ENCODE measurements around the gene GRM4.
"Not testable (repeated sequence)": the region's sequence is repeated elsewhere in the genome, so short reads cannot be mapped to it uniquely, and the experiment has no call there.

GRM4 gene

DNA sequence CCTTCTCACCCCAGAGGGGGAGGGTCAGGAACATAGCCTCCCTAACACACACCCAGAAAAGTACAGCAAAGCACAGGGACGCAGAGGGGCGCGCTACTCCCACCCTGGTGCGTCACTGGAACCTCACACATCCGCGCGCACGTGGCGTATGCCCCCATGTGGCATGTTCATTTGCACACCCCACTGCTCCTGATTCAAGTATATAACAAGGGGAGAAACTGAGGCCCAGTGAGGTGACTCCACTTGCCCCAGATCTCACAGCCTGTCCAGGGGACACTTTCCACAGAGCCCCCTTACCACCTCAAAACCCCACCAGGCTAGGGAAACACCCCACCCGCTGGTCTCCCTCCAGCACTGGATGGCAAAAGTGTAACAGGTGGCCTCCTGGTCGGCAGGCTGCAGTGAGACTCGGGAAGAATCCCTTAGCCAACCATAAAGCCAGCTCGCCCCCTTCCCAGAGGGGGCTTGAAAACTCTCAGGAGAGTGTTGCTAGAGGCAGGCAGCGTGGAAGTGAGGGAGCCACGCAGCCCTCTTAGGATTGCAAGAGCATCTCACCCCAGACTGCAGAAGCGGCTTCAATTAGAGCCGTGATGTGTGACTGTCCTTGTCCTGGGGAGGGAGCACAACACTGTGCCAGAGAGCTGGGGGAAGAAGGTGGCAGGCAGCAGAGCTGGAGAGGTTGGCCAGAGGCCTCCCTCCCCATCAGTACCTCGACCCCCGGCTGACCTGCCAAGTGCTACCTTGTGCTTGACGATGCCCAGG is at the start of gene GRM4:
Gene GRM4, minus strand, starts transcription at position 67 of the 762 bp plus-strand sequence. CDS start 12,591 bp downstream, outside the sequence.
- no peak for DNase-seq (ENCODE audit: low spot score)

DNA sequence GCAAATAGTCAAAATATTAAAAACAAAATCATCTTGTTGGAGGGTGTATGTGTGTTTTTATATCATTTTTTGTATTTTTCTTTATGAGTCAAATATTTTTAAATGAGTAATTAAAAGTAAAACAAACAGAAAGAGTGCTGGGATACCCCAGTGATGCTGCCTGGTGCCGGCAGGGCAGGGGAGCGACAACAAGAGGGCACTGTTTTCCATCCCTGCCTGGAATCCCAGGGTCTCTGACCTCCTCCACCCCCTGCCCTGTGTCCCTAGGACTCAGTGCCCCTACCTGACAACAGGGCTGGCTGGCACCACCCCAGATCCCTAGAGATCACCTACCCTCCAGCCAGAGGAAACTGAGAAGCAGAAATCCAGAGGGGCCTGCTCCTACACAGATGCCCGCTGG is 48.9 kb upstream of the GRM4 start:
- no peak for DNase-seq (ENCODE audit: low spot score)

DNA sequence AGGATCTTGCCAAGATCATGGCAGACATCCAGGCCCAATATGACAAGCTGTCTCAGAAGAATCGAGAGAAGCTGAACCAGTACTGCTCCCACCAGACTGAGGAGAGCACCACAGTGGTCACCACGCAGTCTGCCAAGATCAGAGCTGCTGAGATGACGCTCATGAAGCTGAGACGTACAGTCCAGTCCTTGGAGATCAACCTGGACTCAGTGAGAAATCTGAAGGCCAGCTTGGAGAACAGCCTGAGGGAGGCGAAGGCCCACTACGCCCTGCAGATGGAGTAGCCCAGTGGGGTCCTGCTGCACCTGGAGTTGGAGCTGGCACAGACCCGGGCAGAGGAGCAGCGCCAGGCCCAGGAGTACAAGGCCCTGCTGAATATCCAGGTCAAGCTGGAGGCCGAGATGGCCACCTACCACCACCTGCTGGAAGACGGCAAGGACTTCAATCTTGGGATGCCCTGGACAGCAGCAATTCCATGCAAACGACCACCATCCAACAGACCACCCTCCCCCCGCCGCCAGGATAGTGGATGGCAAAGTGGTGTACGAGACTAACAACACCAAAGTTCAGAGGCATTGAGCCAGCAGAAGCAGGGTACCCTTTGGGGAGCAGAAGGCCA is 44.7 kb upstream of the GRM4 start:
- no peak for DNase-seq (ENCODE audit: low spot score)

DNA sequence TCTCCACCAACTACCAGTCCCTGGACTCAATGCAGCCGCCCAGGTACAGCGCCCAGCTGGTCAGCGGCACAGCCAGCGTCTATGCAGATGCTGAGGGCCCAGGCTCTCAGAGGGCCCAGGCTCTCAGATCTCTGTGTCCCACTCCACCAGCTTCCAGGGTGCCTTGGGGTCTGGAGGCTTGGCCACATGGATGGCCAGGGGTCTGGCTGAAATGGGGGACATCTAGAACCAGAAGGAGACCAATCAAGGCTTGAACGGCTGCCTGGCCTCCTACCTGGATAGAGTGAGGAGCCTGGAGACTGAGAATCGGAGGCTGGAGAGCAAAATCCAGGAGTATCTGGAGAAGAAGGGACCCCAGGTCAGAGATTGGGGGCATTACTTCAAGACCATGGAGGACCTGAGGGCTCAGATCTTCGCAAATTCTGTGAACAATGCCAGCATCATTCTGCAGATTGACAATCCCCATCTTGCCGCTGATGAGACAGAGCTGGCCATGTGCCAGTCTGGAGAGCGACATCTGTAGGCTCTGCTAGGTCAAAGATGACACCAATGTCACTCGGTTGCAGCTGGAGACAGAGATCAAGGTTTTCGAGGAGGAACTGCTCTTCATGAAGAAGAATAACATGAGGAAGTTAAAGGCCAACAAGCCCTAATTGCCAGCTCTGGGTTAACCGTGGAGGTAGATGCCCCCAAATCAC is 44.1 kb upstream of the GRM4 start:
- DNase-seq (ENCODE audit: low spot score) = no peak

DNA sequence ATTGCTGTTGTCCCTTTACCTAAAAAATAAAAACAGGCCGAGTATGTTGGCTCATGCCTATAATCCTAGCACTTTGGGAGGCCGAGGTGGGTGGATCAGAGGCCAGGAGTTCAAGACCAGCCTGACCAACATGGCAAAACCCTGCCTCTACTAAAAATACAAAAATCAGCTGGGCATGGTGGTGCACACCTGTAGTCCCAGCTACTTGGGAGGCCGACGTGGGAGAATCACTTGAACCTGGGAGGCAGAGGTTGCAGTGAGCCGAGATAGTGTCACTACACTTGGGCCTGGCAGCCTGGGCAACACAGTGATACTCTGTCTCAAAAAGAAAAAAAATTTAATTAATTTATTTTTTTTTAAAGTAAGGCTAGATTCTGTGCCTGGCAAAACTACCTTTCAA is 38.8 kb upstream of the GRM4 start:
- not testable (repeated sequence) for DNase-seq (ENCODE audit: low spot score)

DNA sequence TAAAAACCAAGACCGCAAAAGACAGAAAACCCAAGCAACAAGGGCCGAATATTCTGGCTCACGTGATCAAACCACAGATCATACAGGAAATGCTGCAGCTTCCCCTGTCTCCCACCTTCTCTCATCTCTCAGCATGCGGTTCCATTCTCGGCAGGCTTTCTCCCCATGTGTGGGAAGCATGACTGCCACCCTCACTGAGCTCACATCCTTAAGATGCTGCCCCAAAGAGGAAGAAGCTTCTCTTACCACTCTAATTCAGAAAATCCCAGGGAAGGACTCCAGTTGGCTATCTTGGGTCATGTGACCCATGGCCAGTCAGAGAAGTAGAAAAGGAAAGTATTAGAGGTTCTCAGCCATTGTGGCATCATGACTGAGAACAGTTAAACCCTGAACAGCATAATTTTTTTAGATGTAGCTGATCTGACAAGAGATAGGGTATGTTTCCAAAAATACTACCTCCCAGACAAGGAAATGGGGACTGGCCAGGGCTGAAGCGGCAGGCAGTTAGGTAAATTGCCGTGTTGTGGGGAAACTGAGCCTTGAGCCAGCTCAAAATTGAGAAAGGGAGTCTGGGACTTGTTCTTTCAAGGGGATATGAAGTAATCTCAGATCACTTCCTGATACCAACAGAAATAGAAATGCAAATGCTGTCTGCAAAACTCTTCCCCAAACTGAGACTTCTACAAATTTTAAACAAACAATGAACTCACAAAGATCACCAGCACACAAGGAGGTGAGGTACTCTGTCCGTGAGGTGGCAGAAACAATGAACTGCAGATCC is 37.1 kb upstream of the GRM4 start:
- peak; percentile 79 for DNase-seq (ENCODE audit: low spot score)

DNA sequence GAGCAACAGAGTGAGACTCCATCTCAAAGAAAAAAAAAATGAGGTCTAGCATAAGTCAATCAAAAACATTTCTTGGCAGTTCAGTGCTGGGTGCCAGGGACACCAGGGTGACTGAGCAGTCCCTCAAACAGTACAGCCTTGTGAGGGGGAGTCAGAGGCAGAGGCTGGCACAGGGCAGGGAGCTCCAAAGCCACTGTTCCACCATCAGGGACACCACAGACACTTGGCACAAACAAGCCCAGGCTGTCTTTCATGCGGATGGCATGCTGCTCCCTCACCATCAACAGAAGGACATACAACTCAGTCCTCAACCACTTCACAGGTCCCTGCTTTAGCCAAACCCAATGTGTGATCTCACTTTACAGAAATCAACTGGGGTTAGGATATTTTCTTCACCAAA is 36.0 kb upstream of the GRM4 start:
- DNase-seq (ENCODE audit: low spot score) = no peak

DNA sequence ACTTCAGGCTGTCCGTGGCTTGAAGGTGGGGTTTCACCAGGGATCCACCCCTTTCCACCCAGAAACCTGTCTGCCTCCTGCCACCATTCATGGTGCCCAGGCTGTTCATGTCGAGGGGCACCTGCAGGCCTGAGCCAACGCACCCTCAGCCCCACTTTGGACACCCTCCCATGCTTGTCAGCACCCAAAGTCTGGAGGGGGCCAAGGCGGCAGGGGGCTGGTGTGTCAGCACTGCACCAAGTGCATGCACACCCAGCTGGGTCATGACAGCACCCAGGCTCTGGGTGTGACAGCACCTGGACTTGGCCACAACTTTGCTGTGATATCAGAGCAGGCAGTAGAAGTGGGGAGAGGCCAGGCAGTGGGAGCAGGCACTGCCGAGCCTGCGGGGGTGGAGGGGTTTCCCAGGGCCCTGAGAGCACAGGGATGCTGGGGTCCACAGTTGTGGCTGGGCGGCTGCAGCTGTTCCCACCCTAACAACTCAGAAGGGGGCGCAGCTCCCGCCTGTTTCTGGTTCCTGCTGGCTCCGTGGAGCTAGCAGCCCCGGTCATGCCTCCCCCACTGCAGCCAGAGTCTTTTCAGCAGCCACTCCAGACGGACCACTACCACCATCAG is 33.3 kb upstream of the GRM4 start:
- DNase-seq (ENCODE audit: low spot score) = no peak

DNA sequence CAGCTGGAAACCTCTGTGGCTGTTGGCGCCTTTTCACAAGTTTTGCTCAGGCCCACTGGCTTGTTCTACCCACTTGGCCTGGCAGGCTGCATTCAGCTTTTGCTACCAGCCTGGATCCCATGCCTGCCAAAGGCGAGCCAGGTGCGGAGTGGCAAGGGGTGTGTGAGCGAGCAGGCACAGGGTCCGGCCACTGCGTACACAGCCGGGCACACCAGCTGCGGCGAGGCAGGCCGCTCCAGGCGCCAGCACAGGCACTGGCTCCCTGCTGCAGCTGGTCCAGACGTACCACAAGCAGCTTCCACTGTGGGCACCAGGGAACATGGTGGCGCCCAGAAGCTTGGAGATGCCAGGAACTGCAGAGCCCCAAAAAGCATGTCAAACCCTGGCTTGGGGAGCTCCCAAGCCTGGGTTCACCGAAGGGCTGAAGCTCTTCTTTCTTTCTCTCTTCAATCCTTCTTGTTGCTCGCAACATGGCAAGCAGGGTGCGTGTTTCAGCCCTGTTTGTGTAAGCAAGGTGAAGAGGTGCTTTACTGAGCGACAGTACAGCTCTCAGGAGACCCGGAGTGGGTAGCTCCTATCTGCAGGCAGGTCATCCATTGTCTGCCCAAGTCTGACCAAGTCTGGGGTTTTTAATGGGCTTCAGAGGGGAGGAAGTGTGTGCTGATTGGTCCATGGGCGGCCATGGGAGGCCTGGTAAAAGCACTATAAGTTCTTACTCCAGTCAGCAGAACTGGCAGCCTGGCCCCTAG is 32.6 kb upstream of the GRM4 start:
- no peak for DNase-seq (ENCODE audit: low spot score)

DNA sequence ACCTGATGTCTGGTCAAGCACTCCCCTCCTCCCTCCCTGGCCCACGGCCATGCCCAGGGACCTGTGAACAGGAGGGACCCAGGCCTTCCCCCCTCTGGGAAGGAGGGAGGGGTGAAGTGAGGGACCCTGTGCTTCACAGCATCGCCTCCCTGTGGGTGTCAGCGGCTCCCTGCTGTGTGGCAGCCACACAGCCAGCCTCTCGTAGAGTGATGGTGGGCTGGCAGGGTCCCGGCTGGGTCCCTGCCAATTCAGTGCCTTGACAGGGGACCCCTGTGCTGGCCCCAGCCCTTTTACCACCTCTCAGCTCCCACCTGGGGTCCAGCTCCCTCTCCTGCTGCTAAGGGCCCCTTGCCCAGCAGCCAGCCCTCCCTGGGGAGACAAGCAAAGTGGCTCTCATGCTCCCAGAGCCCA is 31.3 kb upstream of the GRM4 start:
- no peak for DNase-seq (ENCODE audit: low spot score)

DNA sequence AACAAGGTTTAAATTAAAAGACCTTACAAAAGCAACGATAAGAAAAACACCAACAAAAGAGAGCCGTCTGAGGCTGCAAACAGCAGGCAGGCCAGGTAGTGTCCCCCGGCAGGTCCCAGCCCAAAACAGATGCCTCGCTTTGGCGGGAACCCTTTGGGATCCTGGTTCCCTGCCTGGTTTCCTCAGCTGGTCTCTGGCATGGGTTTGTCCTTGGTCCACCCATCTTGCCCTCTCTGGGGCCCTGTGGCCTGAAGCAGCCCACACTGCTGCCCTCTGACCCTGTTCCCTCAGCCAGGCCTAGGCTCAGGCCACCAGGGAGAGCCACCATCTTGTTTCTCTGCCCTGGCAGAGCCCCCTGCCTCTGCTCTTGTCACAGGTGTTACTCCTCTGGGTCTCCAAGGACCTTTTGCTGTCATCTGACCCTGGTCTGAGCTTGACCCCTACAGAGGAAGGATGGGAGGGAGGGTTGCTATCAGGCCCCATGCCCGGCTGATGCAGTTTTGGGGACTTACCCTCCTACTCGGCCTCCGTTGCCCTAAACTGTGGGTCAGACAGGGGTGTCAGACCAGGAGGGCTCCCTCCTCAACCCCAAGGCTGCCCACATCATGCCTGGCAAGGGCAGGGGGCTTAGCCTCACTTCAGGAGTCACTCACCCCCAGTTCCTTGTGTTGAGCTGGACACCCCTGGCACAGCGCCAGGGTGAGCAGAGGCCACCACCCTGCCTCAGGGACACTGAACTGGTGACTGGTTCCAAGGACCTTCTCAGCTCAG is 30.6 kb upstream of the GRM4 start:
- no peak for DNase-seq (ENCODE audit: low spot score)

DNA sequence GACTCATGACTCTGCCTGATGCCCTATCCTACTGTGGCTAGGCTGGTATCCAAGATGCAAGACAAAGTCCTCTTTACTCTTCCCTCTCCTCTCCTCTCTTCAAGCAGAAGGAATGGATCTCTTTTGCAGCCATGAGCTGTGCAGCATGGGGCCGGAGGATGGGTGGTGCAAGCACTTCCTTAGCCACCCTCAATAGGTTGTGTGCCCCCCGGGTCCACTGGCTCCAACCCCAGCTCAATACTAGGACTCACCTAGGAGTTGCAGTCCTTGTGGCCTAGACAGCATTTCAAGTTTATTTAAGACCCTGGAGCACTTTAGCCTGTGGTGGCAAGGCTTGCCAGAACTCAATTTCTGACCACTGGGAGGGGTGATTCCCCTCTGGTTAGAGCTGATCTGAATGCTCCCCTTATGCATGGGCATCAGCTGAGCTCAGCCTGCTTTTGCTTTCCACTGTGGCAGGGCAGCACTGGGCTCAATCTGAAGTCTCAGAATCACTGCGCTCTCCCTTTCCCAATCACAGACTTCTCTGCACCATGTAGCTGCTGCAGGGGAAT is 29.0 kb upstream of the GRM4 start:
- DNase-seq (ENCODE audit: low spot score) = no peak

DNA sequence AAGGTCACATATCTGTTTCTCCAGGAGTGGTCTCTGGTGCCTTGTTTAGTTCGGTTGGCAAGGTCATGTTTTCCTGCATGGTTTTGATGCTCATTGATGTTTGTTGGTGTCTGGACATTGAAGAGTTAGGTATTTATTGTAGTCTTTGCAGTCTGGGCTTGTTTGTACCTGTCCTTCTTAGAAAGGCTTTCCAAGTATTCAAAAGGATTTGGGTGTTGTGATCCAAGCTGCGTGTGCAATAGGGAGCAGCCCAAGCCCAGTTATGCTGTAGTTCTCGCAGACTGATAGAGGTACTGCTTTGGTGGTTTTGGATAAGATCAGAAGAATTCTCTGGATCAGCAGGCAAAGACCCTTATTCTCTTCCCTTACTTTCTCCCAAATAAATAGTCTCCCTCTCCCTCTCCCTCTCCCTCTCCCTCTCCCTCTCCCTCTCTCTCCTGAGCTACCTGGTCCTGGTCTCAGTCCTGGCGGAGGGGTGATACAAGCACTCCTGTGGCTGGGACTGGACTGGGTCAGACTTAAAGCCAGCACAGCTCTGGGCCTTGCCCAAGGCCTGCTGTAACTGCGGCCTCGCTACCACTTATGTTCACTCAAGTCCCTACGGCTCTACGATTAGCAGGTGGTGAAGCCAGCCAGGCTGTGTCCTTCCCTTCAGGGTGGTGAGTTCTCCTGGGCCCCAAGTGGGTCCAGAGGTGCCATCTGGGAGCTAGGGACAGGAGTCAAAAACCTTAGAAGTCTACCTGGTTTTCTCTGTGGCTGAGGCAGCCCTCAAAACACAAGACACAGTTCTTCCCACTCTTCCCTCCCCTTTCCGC is 27.3 kb upstream of the GRM4 start:
- DNase-seq (ENCODE audit: low spot score) = no peak

DNA sequence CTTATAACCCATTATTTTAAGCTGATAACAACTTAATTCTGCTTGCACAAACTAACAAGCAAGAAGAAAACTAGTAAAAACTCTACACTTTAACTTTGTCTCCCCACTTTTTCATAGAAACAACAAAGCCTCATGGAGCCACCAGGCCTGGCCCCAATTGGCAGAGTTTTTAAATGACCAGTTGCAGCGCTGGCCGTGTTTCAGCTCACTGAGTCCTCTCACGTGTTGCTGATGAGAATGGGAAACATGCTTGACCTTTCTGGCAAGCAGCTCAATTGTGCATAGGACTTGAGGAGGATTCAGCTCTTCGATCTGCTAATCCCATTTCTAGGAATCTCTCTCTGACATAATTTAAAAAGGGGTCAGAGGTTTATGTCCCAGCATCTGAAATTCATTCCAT is 24.5 kb upstream of the GRM4 start:
- DNase-seq (ENCODE audit: low spot score) = no peak

DNA sequence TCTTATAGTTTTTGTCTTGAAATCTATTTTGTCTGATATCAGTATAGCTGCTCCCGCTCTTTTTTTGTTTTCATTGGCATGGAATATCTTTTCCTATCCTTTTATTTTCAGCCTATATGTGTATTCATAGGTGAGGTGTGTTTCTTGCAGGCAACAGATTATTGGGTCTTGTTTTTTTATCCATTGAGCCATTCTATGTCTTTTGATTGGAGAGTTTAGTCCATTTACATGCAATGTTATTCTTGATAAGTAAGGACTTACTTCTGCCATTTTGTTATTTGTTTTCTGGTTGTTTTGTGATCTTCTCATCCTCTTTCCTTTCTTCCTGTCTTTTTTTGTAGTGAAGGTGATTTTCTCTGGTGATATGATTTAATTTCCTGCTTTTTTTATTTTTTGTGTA is 24.0 kb upstream of the GRM4 start:
- no peak for DNase-seq (ENCODE audit: low spot score)

DNA sequence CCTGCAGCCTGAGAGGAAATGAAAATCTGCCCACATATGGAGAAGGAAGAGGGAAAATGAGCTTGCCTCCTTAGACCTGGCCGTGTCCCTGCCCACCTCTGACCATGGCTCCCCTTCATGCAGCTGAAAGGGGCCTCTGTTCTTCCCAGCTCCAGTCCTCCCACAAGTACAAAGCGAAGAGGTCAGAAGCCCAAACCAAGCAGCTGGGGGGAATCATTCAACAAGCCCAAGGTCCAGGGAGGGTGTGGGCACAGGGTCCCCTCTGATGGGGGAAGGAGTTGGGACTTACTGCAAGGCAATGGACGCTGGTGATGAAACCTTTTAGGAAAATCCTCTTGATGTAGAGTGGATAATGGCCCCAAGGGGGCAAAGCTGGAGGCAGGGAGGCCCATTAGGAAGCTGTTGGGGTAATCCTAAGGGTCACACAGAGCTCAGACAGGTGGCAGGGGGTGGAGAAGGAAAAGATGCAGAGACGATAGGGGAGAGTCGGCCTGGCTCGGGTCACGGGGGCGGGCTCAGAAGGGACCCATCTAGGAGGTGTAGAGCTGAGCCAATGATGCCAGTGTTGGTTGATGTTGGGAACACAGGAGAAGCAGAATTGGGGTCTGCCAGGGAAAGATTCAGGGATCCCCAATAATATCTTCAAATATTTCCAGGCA is 16.1 kb upstream of the GRM4 start:
- no peak for DNase-seq (ENCODE audit: low spot score)

DNA sequence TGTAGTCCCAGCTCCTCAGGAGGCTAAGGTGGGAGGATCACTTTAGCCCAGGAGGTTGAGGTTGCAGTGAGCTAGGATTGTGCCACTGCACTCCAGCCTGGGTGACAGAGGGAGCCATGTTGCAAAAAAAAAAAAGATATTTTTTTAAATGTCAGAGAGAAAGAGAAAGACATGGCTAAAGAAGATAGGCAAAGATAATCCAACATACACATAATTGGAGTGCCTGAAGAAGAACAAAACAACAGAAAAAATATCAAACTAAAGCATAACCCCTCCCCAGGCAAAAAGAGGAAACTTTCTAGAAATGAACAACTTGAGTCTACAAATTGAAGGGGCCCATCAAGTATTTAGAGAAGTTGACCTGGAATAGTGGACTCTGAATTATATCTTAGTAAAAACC is 14.0 kb upstream of the GRM4 start:
- no peak for DNase-seq (ENCODE audit: low spot score)

DNA sequence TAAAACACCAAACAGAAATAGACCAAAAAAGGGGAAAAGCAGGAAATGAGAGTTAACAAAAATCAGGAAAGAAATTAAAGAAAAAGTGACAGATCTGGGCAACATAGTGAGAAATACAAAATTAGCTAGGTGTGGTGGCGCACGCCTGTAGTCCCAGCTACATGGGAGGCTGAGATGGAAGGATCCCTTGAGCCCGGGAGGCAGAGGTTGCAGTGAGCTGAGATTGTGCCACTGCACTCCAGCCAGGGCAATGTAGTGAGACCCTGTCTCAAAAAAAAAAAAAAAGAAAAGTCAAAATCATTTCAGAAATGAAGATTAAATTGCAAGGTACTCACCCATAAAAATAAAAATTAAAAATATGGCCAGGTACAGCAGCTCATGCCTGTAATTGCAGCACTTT is 13.0 kb upstream of the GRM4 start:
- DNase-seq (ENCODE audit: low spot score) = no peak

DNA sequence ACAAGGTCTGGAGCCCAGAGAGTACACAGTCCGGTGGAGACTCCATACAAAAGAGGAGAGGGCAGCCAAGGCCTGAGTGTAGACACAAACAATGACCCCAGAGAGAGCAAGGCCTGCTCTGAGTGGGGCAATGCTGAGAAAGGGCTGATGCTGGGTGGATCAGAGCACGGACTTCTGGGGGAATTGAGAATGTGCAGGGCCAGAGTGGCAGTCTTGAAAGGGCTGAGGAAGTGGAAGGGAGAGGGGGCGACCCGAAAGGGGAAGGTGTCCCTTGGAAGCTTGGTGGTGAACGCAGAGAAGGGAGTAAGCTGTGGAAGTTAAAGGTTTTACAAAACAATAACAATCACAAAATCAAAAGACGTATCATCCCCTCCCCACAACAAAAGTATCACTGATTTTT is 12.0 kb upstream of the GRM4 start:
- DNase-seq (ENCODE audit: low spot score) = no peak

Data from germinal center (tissue), 1 donor.